ENCODE measurements around the gene METTL17.

DNA sequence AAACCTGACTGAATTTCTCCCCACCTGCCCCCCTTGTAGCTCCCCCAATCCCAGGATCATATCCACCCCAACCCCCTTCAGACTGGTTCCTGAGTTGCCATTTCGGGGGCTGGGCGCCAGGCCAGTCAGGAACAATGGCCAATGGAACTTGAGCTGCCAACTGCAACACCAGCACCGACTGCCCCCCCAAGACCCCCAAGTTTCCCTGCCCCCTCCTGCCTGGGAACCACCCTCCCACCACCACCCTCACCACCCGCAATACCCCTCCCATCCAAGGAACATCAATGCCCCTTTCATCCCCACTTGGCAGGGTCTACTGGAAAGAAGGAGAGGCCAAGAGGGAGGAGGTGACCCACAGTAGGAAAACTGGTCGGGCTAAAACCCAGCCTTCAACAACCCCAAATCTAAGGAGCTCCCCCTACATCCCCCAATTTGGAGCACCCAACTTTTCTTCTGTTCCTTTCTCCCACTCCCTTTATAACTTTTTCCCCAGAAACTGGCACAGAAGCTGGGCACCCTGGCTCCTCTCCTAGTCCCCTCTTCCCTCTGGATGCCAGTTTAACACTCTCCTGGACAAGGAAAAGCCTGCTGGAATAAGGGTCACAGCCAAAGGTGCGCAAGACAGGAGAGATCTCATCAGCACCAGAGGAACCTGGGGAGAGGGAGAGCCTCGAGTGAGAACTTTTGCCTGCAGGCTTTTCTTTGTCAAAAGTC, 36.7 kb downstream of the METTL17 start:
- TF ChIP-seq, protein P1, sequence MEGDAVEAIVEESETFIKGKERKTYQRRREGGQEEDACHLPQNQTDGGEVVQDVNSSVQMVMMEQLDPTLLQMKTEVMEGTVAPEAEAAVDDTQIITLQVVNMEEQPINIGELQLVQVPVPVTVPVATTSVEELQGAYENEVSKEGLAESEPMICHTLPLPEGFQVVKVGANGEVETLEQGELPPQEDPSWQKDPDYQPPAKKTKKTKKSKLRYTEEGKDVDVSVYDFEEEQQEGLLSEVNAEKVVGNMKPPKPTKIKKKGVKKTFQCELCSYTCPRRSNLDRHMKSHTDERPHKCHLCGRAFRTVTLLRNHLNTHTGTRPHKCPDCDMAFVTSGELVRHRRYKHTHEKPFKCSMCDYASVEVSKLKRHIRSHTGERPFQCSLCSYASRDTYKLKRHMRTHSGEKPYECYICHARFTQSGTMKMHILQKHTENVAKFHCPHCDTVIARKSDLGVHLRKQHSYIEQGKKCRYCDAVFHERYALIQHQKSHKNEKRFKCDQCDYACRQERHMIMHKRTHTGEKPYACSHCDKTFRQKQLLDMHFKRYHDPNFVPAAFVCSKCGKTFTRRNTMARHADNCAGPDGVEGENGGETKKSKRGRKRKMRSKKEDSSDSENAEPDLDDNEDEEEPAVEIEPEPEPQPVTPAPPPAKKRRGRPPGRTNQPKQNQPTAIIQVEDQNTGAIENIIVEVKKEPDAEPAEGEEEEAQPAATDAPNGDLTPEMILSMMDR (IDR thresholded peaks at IDR 0.05) = no peak
- TF ChIP-seq POLR2A (IDR thresholded peaks at IDR 0.05) = no peak
- TF ChIP-seq EP300 (IDR thresholded peaks at IDR 0.05) = no peak
